Kidney glomerular epithelial cell (primary cell): Measurements from ENCODE around the gene DSCAML1.
"Not testable (repeated sequence)": the region's sequence is repeated elsewhere in the genome, so short reads cannot be mapped to it uniquely, and the experiment has no call there.

Experiments
- DNase-seq: peaks from one replicate; lab custom pipeline; 2025; lab: John Stamatoyannopoulos, UW

DSCAML1 gene

DNA sequence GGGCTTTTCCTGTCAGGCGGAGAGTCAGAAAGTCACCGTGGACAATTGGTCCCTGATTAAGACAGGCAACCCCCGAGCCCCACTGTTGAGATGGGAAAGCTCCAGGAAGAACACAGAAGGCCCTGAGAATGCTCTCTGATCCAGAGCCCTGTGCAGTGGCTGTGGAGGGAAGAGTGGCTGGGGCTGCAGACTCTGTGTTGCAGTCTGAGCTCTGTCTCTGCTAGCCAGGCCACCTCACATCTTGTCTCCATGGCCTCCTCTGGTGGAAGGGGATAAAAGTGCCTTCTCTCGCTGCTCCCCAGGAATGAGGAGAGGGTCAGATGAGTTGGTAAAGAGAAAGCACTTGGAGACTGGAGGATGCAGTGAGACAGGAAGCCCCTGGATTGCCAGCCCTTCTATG, 328.1 kb downstream of the DSCAML1 start:
- no peak for DNase-seq

DNA sequence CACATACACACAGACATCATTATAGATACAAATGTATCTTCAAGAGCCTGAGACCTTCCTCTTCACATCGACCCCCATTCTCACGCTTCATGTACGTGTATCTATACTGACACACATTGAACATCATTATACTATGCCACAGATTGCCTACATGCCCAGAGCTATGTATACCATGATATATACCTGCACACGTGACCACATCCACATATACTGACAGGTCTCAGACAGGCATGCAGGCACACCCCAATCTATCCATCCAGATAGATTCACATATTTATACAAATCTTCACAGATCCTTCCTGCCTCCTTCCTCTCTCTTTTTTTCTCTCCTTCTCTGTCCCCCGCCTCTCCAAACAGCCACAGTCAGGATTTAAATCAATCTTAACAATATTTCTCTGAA, 329.2 kb downstream of the DSCAML1 start:
- no peak for DNase-seq

DNA sequence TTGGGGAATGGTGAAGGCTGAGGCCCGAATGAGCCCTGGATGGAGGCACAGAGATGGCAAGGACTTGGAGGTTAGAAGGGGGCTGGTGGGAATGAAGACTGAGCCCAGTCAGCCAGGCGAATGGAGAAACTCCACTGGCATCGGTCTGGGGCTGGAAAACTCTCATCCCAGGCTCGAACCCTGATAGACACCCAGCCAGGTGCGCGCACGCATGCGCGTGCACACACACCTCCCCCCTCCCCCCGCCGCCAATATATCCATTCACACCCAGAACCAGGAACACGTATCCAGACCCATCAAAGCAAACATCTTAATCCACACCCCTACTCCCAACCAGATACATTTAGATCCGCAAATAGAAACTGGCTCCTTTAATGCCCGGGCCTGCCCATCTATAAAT, 330.1 kb downstream of the DSCAML1 start:
- no peak for DNase-seq

DNA sequence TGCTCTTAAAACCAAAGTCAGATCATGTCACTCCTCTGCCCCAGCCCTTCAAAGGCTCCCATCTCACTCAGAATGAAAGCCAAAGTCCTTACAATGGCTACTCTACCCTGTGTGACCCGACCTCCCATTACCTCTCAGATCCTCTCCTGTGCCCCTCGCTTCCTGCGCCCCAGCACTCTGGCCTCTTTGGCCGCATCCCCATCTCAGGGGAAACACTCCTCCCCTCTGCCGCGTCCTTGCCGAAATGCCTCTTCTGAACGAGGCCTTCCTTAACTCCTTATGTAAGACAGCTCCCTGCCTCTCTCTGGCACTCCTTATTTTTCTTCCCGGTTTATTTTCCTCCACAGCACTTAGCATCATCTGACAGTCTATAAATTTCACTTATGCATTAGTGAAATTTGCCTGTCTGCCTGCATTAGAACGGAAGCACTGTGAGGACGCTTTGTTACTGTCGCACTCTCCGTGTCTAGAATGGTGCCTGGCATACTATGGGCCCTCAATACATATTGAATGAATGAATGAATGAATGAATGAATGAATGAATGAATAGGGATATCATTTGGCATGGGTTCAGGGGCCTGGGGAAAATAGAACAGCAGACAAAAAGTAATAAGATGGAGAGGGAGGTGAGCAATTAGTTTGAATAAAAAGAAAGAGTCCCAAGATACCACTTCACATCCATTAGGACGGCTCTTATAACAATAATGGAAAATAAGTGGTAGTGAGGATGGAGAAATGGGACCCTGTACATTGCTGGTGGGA, 331.6 kb downstream of the DSCAML1 start:
- no peak for DNase-seq

DNA sequence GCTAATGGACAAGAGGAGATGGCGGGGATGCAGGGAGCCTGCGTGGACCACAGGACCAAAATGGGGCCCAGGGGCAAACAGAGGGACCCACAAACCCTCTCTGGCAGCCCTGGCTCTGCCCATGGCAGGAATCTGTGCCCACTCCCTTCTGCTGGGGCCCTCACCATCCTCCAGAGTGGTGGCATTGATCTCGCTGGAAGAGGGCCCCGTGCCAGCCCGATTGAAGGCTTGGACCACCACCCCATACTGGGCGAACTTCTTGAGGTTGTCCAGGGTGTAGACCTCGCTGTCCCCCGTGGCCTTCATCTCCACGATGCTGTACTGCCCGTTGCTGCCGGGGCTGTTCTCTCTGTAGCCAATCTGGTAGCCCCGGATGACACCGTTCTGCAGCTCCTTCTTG, 332.2 kb downstream of the DSCAML1 start:
- no peak for DNase-seq

DNA sequence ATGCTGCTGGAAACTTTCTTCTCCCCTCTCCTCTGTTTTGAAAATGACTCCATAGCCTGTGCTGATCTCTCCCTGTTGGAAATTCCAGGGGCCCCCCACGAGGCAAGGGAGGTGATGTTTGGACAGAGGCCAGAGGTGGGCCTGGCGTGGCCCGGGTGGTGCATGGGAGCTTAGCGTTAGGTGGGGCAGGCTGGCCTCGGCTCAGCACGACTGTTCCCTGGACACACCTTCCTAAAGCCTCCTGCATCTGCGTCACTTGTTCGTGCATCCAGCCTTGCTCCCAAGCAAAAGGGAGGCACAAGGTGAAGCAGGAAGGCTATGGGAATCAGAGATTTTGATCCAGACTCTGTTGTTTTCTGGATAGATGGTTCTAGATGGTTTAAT, 334.2 kb downstream of the DSCAML1 start:
- DNase-seq, result no peak

DNA sequence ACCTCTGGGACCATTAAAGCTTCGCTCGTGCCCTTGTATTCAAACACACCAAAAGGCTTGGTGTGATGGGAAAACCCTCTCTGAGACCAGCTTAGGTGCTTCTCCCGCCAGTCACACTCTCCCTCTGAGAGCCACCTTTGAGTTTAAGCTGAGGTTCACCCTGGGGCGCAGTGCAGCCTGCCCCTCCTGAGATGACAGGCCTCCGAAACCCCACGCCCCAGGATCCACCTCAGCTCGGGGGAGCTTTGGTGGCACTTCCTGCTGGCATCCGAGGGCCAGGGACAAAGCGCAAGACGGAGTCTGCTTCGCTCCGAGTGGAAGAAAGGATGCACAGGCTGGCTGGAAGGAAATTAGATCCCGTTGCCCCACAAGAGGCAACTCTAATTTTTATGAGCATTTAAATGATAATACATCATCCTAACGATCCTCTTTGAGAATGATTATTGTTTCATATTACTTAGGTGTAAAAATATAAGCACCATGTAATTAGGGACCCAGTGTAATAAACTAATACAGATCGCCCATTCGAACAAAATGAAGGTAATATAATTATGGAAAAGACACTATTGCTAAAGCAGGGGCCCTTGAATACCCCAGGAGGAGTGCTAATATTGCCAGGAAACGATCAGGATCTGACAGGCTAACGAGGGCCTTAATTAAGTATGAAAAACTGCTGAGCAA, 334.7 kb downstream of the DSCAML1 start:
- no peak for DNase-seq

DNA sequence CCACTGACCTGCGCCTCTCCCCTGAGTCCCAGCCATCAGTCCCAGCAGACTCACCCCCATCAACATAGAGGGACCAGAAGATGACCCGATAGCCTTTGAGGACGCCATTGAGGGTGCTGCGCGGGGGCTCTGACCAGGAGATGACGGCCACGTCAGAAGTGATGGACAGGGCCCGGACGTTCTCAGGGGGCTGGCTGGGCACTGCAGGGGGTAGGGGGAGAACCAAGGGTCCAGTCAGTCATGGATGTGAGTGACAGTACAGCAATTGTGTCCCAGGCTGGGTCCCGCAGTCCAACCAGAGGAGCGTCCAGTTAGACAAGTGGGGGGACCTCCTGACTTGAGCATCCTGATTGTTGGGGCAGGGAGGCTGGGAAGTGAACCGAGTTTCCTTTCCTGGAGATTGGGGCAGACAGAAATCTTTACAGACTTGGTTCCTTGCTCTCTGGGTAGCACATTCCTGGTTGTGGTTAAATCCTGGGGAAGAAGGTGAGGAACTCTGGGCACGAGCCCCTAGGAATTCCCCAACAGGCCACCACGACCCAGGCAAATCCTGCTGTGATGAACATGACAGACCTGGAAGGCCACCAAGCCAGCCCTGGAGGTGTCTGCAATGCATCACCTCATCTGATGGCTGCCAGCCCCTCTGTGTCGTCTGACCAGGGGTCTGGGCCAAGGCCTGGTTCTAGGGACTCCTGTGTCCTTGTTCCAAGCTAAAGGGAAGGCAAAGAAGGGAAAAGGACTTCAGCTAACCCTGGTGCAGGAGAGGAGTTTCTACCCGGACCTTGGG, 335.4 kb downstream of the DSCAML1 start:
- DNase-seq, result no peak

DNA sequence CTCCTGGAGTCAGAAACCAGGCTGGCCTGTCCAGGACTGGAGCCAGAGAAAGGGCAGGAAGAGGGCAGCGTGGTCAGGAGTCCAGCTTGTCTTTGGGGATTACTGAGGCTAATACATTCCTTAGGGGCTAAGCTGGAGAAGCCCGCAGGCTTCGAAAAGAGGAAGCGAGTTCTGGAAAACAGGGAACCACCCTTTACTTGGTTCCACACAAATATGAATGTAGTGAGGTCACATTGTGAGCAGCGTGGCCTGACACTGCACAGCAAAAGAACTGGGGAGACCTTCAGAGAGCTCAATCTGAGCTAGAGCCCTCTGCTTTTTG, 337.1 kb downstream of the DSCAML1 start:
- DNase-seq, result no peak

DNA sequence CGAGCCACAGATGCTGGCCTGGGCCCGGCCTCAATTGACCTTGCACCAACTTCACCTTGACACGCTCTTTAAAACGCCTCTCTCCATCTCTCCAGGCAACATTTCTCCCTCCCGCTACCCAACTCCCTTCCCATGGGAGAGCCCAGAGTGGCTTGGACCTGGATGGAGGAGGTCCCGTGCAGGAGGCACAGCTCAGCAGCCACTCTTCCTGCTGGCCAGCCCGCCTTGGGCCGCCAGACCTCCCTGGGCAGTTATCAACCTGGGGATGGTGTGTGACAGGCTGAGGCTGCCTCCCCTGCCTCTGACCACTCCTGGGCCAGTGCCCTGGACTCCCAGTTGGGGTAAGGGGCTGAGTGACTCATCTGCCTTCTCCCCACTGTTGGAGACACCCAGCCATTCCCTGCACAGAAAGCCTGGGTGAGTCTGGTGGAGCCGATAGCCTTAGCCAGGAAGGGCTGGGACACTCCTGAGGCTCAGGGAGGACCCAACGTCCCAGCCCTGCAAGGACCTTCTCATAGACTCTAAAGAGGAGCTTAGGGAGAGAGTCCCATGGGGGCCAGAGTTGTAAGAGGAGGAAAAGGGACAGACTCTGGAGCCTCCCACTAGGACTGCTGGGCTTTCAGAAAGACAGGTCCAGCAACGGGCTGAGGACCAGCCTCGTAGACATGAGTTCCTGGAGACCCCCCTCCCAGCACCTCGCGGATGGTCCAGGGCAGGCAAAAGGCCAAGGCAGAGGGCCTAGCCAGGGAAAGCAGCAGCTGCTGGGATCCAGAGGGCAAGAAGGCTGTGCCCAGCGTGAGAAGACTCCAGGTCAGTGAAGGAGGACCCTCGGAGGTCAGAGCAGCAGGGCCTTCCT, 337.7 kb downstream of the DSCAML1 start:
- DNase-seq, result no peak

DNA sequence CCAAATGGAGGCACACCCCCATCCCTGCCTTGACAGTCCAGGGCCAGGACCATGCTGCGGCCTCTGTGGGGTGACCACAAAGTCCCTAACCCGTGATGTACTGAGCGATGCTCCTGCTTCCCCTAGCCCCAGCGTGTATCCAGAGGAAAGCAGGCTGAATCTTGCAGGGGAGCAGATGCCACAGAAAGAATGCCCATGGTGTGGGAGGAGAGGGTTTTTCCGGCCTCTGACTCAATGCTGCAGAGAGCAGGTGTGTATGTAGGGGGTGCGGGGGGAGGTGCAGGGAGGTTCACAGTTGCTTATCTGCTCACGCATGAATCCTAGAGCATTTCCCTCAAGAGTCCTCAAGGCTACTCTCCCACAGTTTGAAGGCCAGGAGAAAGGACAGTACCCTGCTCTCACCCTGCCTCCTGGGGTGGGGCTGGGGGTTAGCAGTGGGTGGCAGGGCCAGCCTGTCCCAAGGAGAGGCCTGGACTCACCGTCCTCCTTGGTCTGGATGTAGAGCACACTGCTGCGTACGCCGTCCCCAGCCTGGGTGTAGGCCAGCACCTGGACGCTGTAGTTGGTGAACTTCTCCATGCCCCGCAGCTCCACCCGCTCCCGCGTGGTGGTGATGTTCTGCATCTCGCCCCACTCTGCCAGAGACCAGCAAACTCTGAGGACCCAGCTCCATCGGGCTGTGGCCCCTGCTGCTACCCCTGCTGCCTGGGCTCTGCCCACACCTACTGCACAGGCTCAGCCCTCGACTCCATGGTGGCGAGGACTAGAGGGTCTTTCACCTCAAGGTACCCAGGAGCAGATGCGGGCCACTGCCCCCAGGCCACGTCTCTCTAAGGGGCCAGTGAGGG, 338.5 kb downstream of the DSCAML1 start:
- peak; percentile 69 for DNase-seq

DNA sequence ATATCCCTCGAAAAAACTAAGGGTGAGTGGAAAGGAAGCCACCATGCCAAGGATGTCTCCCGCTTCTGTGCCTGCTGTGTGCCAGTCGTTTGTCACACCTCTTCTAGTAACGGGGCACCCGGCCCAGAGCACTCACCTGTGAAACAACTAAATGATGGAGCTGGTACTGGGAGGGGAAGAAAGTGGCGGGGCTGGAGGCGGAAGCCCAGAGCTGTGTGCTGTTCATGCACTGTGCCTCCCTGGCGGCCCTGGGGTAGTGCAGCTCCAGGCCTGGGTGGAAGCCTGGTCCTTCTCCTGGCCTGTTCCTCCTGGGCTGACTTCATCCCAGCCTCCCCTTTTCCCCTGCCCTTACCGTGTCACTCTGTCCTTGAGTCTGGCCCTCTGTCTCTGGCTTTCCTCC, 339.2 kb downstream of the DSCAML1 start:
- DNase-seq, result no peak

DNA sequence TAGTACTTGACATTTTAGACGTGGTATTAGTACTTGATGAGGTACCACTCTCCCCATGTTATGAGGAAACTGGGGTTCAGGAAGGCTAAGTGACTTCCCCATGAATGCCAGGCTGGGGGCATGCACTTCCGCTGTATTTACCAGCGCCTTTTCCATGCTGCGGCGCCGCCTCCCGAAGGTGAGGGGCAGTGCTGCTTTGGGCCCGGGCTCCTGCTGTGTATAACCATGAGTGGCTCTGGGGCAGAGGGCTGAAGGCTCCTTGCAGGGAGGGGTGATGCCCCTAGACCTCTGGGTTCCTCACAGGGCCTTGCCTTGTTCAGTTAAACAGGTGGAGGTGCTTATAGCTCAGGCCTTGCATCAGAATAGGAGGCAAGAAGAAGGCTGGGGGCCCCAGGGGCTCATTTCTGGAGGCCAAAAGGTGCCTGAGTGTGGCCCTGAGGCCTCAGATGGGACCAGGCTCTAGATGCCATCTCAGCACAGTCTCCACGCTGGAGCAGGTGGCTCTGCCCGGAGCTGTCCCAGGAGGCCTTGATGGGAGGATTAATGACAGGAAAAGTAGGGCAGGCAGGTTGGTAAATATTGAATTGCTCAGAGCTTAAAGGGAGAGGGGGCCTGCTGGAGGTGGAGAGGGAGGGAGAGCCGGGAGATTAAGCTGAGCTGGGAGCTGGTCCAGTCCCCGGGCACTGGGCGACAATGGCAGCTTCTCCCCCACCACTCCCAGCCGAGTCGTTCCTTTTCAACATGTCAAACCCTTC, 339.8 kb downstream of the DSCAML1 start:
- DNase-seq, result no peak

DNA sequence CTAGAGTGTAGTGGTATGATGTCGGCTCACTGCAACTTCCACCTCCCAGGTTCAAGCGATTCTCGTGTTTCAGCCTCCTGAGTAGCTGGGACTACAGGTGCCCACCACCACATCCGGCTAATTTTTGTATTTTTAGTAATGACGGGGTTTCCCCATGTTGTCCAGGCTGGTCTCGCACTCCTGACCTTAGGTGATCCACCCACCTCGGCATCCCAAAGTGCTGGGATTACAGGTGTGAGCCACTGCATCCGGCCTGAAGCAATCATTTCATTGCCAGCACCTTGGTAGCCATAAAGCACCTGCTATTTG, 340.3 kb downstream of the DSCAML1 start:
- DNase-seq, result not testable (repeated sequence)

DNA sequence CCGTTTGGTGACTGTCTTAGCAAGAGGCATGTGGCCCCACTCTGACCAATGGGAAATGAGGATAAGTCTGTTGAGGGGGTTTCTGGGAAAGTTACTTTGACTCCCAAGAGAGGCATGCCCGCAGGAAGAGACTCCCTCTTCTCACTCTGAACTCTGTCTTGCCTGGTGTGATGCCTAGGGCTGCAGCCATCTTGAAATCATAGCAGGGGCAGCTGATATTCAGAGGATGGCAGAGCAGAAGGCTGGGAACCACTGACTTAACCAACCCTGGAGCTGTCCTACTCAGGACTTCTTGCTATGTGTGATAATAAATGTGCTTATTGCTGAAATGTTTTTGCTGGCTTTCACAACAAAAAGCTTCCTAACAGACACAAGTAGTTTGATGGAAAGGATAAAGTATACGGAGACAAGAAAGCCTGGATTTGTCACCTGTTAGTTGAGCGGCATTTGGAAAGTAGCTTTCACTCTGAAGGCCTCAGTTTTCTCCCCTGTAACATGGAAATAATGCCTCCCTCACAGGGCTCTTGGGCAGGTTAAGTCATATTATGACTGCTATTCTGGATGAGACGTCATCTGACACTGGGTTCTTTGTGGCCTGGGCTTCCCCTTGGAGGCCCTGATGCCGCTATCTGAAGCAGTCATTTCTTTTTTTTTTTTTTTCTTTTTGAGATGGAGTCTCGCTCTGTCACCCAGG, 340.8 kb downstream of the DSCAML1 start:
- no peak for DNase-seq

DNA sequence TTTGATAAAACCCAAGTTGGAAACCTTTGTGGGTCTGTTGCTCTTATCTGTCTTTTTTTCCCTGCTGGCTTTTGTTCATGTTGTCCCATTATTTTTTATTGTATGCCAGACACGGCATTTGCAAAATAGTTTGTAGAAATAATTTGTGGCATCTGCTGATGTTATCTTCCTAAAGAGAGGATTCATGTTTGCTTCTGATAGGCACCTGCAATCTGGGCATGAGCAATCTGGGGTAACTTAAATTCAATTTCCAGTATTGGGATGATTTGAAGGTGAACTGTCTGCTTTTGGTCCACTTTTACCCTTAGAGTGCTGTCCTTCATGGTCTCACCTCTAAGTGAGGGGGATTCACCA, 342.5 kb downstream of the DSCAML1 start:
- DNase-seq, result no peak

DNA sequence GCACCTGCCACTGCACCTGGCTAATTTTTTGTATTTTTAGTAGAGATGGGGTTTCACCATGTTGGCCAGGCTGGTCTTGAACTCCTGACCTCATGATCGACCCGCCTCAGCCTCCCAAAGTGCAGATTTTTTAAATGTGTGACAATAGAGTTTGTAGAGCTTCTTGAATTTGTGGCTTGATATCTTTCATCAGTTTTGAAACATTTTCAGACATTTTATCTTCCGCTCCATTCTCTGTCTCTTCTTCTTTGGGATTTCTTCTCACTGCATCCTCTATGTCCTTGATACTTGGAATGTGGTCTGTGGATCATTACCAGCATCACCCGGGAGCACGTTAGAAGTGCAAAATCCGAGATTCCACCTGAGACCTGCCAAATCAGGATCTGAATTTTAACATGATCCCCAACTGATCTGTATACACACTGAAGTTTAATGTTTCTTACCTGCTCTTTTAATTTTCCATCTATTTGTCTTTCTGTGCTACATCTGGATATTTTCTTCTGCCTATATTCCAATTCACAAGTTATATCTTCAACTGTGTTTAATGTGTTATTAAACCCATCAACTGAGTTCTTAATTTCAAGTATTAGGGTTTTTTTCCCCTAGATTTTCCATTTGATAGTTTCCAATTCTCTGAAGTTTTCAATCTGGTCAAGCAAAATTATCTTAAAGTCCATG, 343.0 kb downstream of the DSCAML1 start:
- no peak for DNase-seq

DNA sequence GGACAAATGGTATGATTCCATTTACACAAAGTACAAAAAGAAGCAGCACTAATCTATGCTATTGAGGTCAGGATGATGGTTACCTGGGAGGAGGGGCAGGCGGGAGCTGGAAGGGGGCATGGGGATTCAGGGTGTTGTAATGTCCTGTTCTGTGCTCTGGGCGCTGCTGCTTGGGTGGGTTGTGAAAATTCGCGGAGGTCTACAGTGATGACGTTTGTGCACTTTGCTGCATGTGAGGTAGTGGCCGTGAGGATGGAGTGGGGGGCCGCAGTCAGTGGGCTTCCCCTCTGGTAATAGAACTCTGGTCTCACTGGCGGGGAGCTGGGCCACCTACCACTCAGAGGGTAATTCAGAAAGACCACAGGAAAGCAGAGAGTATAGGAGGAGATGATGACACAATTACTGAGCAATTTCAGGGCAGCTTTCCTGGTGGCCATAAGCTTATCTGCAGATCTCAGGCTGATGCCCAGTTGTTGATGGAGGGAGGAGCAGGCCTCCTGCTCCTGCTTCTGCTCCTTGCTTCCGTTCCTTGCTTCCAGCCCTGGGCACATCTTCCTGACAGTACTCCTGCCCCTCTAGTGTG, 347.8 kb downstream of the DSCAML1 start:
- no peak for DNase-seq
